NT2/D1 (cell line): ENCODE measurements around the gene MED23.

Source experiments
- SUZ12 ChIP-seq: IDR thresholded peaks from 2 replicates; pipeline ENCODE4 v1.6.1; 2011; ENCODE audit not compliant: insufficient read length, insufficient read depth; ENCODE audit errors: extremely low read depth
- YY1 ChIP-seq: IDR thresholded peaks from 2 replicates; pipeline ENCODE4 v1.6.1; 2011; ENCODE audit not compliant: insufficient read length, insufficient read depth
- ZNF274 ChIP-seq: IDR thresholded peaks from 2 replicates; pipeline ENCODE4 v1.6.1; 2011; ENCODE audit warnings: mild to moderate bottlenecking, low read depth, low read length

DNA sequence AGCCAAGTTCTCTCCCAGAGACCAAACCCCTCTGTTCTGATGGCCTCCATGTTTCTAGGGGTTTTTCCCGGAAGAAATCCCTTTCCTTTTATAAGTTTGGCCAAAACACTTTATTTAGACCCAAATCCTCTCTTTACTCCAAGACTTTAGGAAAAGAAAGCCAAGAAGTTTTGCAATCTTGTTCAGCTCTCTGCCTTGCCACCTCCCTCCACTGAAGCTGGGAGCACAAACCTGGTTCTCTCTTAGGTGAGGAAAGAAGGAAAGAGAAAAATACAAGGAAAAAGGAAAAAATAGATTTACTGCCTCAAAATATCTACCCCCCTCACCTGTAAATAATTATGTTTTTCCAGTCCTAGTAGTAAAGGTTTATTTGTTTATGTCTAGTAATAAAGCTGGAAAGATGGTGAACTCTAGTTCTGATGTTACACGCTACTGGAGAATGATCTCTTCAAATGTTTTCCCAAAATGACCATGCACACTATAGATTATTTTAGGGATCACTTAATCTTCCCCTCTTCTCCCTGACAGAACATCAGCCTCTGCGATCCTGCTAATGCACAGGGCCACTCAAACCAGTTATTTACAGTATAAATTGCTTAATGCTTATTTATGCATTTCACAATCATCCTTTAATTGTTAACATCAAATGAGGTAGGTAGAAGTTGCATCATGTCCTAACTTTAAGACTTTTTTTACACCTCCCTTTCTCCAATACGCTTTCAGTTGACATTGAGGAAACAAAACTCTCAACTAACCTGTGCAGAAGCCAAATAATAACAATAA is 65.9 kb downstream of the MED23 start:
- TF ChIP-seq YY1 = no peak
- no peak for TF ChIP-seq ZNF274
- TF ChIP-seq SUZ12 = no peak
